ENCODE results near the gene METTL23.
"Not testable (repeated sequence)": the region's sequence is repeated elsewhere in the genome, so short reads cannot be mapped to it uniquely, and the experiment has no call there.

The METTL23 gene

GRCh38 chr17:76702076-76702475, 24.6 kb upstream of the METTL23 start:
- Mint-ChIP-seq H3K4me3 (no peak overlapping the region), H3K36me3 (ENCODE audit: low read depth) (no peaks in the 10 kb centered on the region), H3K27me3 (ENCODE audit: low read depth) (no peaks in the 10 kb centered on the region), H3K4me1 (ENCODE audit: low read depth) (no peaks in the 10 kb centered on the region), H3K27ac (no peak overlapping the region), H3K9me3 (no peaks in the 10 kb centered on the region)

DNA sequence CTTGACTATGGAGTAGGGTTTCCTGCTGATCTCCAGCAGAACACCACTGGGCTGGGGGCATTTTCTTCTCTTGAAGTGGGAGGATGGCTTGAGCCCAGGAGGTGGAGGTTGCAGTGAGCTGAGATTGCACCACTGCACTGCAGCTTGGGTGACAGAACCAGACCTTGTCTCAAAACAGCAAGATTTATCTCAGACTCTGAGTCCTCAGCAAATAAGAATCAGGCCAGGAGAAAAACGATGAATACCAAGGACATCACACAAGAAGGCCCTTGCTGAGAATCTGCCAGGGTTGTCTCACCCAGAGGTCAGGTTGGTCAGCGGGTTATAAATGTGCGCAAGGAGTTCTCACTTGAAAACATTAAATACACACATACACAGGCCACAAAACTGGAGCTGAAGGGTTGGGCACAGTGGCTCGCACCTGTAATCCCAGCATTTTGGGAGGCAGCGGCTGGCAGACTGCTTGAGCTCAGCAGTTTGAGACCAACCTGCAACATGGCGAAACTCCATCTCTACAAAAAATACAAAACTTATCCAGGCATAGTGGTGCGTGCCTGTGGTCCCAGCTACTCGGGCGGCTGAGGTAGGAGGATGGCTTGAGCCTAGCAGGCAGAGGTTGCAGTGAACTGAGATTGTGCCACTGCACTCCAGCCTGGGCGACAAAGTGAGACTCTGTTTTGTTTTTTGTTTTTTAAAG, 23.6 kb upstream of the METTL23 start:
- Mint-ChIP-seq H3K36me3 (ENCODE audit: low read depth) (no peaks in the 10 kb centered on the region), H3K9me3 (no peaks in the 10 kb centered on the region), H3K4me1 (ENCODE audit: low read depth) (no peaks in the 10 kb centered on the region), H3K27ac (no peak overlapping the region), H3K27me3 (ENCODE audit: low read depth) (no peaks in the 10 kb centered on the region), H3K4me3 (no peak overlapping the region)

- no peaks in the 10 kb centered on the region for H3K9me3 Mint-ChIP-seq
- peaks cover 9% of the 10 kb centered on the region for H3K27me3 Mint-ChIP-seq (ENCODE audit: low read depth)
- no peaks in the 10 kb centered on the region for H3K4me1 Mint-ChIP-seq (ENCODE audit: low read depth)
- H3K27ac Mint-ChIP-seq = no peak overlapping the region
- no peaks in the 10 kb centered on the region for H3K36me3 Mint-ChIP-seq (ENCODE audit: low read depth)
- H3K4me3 Mint-ChIP-seq = no peak overlapping the region
Observed at GRCh38 chr17:76704805-76705204, 21.8 kb upstream of the METTL23 start.

DNA sequence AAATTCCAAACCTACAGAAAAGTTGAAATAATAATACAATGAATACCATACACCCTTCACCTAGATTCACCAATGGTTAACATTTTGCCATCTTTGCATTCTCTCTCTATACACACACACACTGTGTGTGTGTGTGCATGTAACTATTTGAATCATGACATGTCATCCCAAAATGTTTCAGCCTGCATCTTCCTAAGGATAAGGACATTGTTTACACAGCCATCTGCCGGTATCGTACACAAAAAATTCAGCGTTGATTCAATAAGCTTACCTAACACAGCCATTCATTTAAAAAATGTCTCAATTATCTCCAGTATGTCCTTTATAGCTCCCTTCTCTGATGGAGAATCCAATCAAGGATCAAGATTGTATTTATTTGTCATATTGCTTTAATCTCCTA, 19.8 kb upstream of the METTL23 start:
- Mint-ChIP-seq H3K4me3 (no peak overlapping the region), H3K27ac (no peak overlapping the region), H3K36me3 (ENCODE audit: low read depth) (no peaks in the 10 kb centered on the region), H3K27me3 (ENCODE audit: low read depth) (peaks cover 12% of the 10 kb centered on the region), H3K9me3 (no peaks in the 10 kb centered on the region), H3K4me1 (ENCODE audit: low read depth) (peaks cover 3% of the 10 kb centered on the region)

- H3K27me3 Mint-ChIP-seq (ENCODE audit: low read depth) = peaks cover 12% of the 10 kb centered on the region
- H3K27ac Mint-ChIP-seq = no peak overlapping the region
- H3K9me3 Mint-ChIP-seq = no peaks in the 10 kb centered on the region
- peaks cover 5% of the 10 kb centered on the region for H3K4me1 Mint-ChIP-seq (ENCODE audit: low read depth)
- peak overlapping the region; percentile 12 for H3K4me3 Mint-ChIP-seq
- H3K36me3 Mint-ChIP-seq (ENCODE audit: low read depth) = peaks cover 4% of the 10 kb centered on the region
Observed at GRCh38 chr17:76707985-76708807, 18.4 kb upstream of the METTL23 start.

DNA sequence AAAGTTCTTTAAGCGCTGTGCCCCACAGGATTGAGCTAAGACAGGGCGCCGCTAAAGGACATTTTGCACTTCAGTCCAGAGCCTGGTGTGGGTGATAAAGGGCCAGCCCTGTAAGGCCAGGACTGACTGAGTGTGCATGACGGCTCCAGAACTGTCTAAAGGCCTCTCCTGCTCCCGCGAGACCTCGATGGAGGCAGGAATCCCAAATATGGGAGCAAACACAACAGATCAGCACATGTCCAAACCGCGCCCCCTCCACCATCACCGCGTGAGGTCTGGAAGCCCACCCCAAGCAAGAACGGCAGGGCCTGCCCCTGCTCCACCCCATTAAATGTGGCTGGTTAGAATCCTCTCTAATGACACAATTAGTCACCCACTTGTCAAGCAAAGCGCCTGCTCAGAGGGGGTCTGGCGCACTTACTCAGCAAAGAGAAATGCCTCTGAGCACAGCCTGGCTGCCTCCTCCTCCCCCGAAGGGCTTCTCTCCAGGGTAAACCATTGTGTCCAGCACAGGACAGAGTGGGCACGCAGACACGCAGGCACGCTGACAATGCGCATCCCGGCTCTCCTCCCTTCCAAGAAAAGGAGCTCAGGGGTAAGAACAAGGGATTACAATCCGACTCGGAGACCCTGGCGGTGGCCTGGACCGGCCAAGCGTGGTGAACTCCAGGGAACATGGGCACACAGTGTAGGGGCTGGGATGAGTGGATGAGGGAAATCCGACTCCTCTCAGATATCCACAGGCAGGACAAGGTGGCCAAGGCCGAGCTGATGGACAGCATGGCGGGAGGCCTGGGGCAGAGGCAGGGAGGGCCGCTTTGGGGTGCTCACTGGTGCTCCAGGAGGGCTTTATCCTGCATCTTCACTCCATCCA, 17.3 kb upstream of the METTL23 start:
- Mint-ChIP-seq H3K27me3 (ENCODE audit: low read depth) (peaks cover 12% of the 10 kb centered on the region), H3K36me3 (ENCODE audit: low read depth) (peaks cover 13% of the 10 kb centered on the region), H3K9me3 (no peaks in the 10 kb centered on the region), H3K4me3 (peak overlapping the region; percentile 63), H3K27ac (no peak overlapping the region), H3K4me1 (ENCODE audit: low read depth) (peaks cover 15% of the 10 kb centered on the region)

- peaks cover 15% of the 10 kb centered on the region for H3K36me3 Mint-ChIP-seq (ENCODE audit: low read depth)
- not testable (repeated sequence) for H3K9me3 Mint-ChIP-seq, H3K27ac Mint-ChIP-seq
- H3K4me1 Mint-ChIP-seq (ENCODE audit: low read depth) = peaks cover 19% of the 10 kb centered on the region
- peak overlapping the region; percentile 63 for H3K4me3 Mint-ChIP-seq
- peaks cover 12% of the 10 kb centered on the region for H3K27me3 Mint-ChIP-seq (ENCODE audit: low read depth)
Observed at GRCh38 chr17:76709951-76710862, 16.4 kb upstream of the METTL23 start.

DNA sequence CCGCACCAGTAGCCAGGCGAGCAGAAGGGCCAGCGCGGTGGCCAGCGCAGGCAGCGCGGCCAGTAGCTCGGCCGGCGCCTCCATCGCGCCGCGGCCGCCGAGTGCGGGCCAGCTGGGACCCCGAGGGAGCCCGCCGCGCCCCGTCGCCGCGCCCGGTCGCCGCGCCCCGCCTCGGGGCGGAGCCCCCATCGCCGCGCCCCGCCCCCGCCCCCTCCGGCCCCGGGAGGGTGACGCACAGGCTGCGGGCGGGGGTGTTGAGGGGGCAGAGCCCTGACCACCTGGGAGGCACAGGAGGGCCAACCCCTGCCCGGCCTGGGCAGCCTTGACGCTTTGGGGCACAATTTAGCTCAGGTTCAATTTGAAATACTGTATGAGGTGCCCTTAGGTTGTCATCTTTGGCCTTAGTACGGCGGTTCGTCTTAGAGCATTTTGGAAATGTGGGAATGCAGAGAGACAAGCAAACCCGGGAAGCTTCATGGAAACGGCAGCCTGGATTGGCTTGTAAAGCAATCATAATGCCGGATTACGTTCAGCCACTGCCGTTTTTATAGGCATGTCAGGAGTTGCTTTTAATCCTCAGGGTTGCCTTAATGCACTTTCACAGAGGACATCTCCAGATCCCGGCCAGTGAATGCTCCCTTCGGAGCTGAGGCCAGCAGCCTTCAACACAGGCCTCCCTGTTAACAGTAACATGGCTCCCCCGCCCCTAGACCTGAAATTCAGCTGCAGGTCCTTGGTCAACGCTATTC, 15.6 kb upstream of the METTL23 start, which contains the start of gene MXRA7:
Gene MXRA7, minus strand, starts transcription at position 103 of the 749 bp plus-strand sequence. Its CDS starts 19 bp downstream, at position 84.
- Mint-ChIP-seq H3K4me1 (ENCODE audit: low read depth) (peaks cover 28% of the 10 kb centered on the region), H3K4me3 (peak within 1 kb of the TSS; percentile 66), H3K36me3 (ENCODE audit: low read depth) (peaks cover 19% of the 10 kb centered on the region), H3K9me3 (no peaks in the 10 kb centered on the region), H3K27me3 (ENCODE audit: low read depth) (peaks cover 12% of the 10 kb centered on the region), H3K27ac (no peak within 1 kb of the TSS)

GRCh38 chr17:76712321-76712720, 14.3 kb upstream of the METTL23 start:
- Mint-ChIP-seq H3K27me3 (ENCODE audit: low read depth) (peaks cover 12% of the 10 kb centered on the region), H3K4me1 (ENCODE audit: low read depth) (peaks cover 34% of the 10 kb centered on the region), H3K36me3 (ENCODE audit: low read depth) (peaks cover 27% of the 10 kb centered on the region)
- H3K27ac Mint-ChIP-seq, H3K4me3 Mint-ChIP-seq, H3K9me3 Mint-ChIP-seq: not testable (repeated sequence)

GRCh38 chr17:76713765-76714164, 12.9 kb upstream of the METTL23 start:
- H3K9me3 Mint-ChIP-seq = no peaks in the 10 kb centered on the region
- no peak overlapping the region for H3K4me3 Mint-ChIP-seq
- peaks cover 30% of the 10 kb centered on the region for H3K36me3 Mint-ChIP-seq (ENCODE audit: low read depth)
- no peak overlapping the region for H3K27ac Mint-ChIP-seq
- H3K27me3 Mint-ChIP-seq (ENCODE audit: low read depth) = peaks cover 12% of the 10 kb centered on the region
- peaks cover 34% of the 10 kb centered on the region for H3K4me1 Mint-ChIP-seq (ENCODE audit: low read depth)

DNA sequence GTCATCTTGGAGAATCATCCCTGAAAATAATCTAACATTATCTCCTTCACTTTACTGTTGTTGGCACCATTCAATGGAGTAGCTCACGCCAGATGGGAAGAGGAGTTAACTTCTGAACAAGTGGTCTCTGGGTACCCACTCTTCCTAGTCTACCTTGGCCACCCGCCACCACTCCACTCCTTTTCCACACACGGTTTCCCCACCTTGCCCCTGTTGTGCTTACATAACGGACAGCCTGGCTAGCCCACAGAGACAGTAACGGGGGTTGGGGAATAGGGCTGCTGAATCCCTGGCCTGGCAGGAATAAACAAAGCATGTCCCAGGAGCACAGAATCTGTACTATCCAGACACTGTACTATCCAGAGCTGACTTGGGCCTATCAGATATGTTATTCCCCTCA, 12.3 kb upstream of the METTL23 start:
- no peaks in the 10 kb centered on the region for H3K9me3 Mint-ChIP-seq
- no peak overlapping the region for H3K27ac Mint-ChIP-seq
- H3K36me3 Mint-ChIP-seq (ENCODE audit: low read depth) = peaks cover 35% of the 10 kb centered on the region
- peaks cover 7% of the 10 kb centered on the region for H3K27me3 Mint-ChIP-seq (ENCODE audit: low read depth)
- H3K4me1 Mint-ChIP-seq (ENCODE audit: low read depth) = peaks cover 34% of the 10 kb centered on the region
- H3K4me3 Mint-ChIP-seq = no peak overlapping the region

DNA sequence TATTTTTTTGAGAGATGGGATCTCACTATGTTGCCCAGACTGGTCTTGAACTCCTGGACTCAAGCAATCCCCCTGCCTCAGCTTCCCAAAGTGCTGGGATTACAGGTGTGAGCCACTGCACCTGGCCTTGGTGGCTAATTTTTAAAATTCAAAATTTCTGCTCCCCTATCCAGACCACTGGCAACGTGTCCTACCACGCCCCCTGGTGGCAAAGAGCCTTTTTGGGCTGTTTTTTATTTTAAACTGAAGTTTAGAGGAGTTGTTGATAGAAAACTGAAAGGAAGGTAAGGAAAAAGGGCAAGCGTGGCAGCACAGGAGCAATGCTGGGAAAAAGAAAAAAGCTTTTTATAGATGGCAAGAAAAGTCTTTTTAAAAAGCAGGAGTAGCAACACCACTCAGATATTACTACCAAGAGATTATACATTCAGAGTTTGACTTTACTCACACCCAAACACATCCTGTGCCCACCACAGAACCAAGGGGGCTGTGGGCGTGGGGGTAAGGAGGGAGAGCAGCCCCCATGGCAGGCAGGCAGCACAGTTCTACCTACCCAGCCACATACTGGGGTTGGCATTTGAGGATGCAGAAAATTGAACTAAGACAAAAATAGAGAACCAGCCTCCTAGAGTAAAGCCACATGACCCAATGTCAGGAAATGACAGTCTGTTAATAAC, 11.7 kb upstream of the METTL23 start:
- no peaks in the 10 kb centered on the region for H3K9me3 Mint-ChIP-seq
- peak overlapping the region; percentile 56 for H3K27ac Mint-ChIP-seq
- peaks cover 34% of the 10 kb centered on the region for H3K4me1 Mint-ChIP-seq (ENCODE audit: low read depth)
- H3K4me3 Mint-ChIP-seq = no peak overlapping the region
- peaks cover 1% of the 10 kb centered on the region for H3K27me3 Mint-ChIP-seq (ENCODE audit: low read depth)
- peaks cover 39% of the 10 kb centered on the region for H3K36me3 Mint-ChIP-seq (ENCODE audit: low read depth)

GRCh38 chr17:76715496-76715830, 11.2 kb upstream of the METTL23 start:
- Mint-ChIP-seq H3K27ac (peak overlapping the region; percentile 78), H3K9me3 (no peaks in the 10 kb centered on the region), H3K4me3 (no peak overlapping the region), H3K27me3 (ENCODE audit: low read depth) (no peaks in the 10 kb centered on the region), H3K36me3 (ENCODE audit: low read depth) (peaks cover 40% of the 10 kb centered on the region), H3K4me1 (ENCODE audit: low read depth) (peaks cover 34% of the 10 kb centered on the region)
